SU-DHL-6 (cell line): Measurements from ENCODE around the gene ID4.

Experiments used
- H2AFZ ChIP-seq: fragments of 200-600 bp; sonication (generic); 2 replicates; pipeline ENCODE4 v1.6.1; 2014; ENCODE audit warnings: low read depth, mild to moderate bottlenecking, moderate library complexity, mixed read lengths, antibody characterized with exemption, low read length; ENCODE audit not compliant: severe bottlenecking
- H3F3A ChIP-seq: fragments of 200-600 bp; shearing (Covaris generic); 2 replicates; pipeline ENCODE4 v1.6.0; 2016; ENCODE audit warnings: antibody characterized with exemption, mild to moderate bottlenecking; ENCODE audit not compliant: insufficient read depth
- H3K27ac ChIP-seq: fragments of 200-600 bp; sonication (generic); 2 replicates; pipeline ENCODE4 v1.5.1; 2016; ENCODE audit warnings: low read depth, mild to moderate bottlenecking, low read length, moderate library complexity, mixed read lengths
- H3K27me3 ChIP-seq: fragments of 200-600 bp; sonication (generic), shearing (Covaris generic); 2 replicates; pipeline ENCODE4 v1.6.0; 2014; ENCODE audit warnings: mild to moderate bottlenecking, low read length
- H3K36me3 ChIP-seq: fragments of 200-600 bp; sonication (generic); 2 replicates; pipeline ENCODE4 v1.6.1; 2014; ENCODE audit warnings: mild to moderate bottlenecking, low read length, mixed read lengths
- H3K4me2 ChIP-seq: fragments of 300-600, 200-600 bp; shearing (Covaris generic), sonication (generic); 2 replicates; pipeline ENCODE4 v1.6.0; 2014; ENCODE audit warnings: low read length, low read depth, mild to moderate bottlenecking; ENCODE audit not compliant: poor library complexity, severe bottlenecking
- H3K4me3 ChIP-seq: fragments of 200-600 bp; sonication (generic); 2 replicates; pipeline ENCODE4 v1.5.1; 2014; ENCODE audit warnings: antibody characterized with exemption, low read length, mild to moderate bottlenecking, mixed read lengths; ENCODE audit not compliant: insufficient read depth, poor library complexity, severe bottlenecking
- H3K79me2 ChIP-seq: fragments of 200-600 bp; sonication (generic); 2 replicates; pipeline ENCODE4 v1.6.1; 2014; ENCODE audit warnings: mild to moderate bottlenecking, low read length, moderate library complexity; ENCODE audit not compliant: insufficient read depth
- H3K9ac ChIP-seq: fragments of 200-600 bp; sonication (generic); 2 replicates; pipeline ENCODE4 v1.7.0; 2014; ENCODE audit warnings: mild to moderate bottlenecking, low read length
- H3K9me2 ChIP-seq: fragments of 200-600 bp; sonication (generic); replicated peaks from 2 replicates; pipeline ENCODE4 v1.6.1; 2014; ENCODE audit warnings: low read length; ENCODE audit not compliant: insufficient read depth
- H3K9me3 ChIP-seq: fragments of 200-600 bp; sonication (generic); 2 replicates; pipeline ENCODE4 v1.6.1; 2014; ENCODE audit warnings: low read length, mixed read lengths; ENCODE audit not compliant: insufficient read depth
- H4K20me1 ChIP-seq: fragments of 200-600 bp; sonication (generic); 2 replicates; pipeline ENCODE4 v1.6.1; 2014; ENCODE audit warnings: low read depth, mild to moderate bottlenecking, antibody characterized with exemption, low read length, moderate library complexity, mixed read lengths
- CTCF ChIP-seq: fragments of 200-600 bp; sonication (generic); IDR thresholded peaks from one replicate; pipeline ENCODE4 v1.5.1; 2017; ENCODE audit warnings: antibody characterized with exemption, mild to moderate bottlenecking, low read length, moderate library complexity; ENCODE audit not compliant: insufficient read depth, poor library complexity, severe bottlenecking
- EZH2phosphoT487 ChIP-seq: fragments of 200-600 bp; sonication (generic), shearing (Covaris generic); conservative IDR thresholded peaks from 2 replicates; pipeline ENCODE4 v1.6.1; 2018; ENCODE audit warnings: mild to moderate bottlenecking, antibody characterized with exemption, low read length, moderate library complexity, mixed read lengths

Gene ID4

GRCh38 chr6:19866985-19867627, 29.9 kb downstream of the ID4 start:
- Histone ChIP-seq H3K4me3 (no peak overlapping the region), H3K4me2 (no peak overlapping the region), H3K79me2 (no peaks in the 10 kb centered on the region), H3K9me3 (no peaks in the 10 kb centered on the region), H3K27ac (no peak overlapping the region), H3F3A (no peaks in the 10 kb centered on the region), H3K27me3 (no peaks in the 10 kb centered on the region), H3K36me3 (no peaks in the 10 kb centered on the region), H2AFZ (no peak overlapping the region), H3K9ac (no peak overlapping the region), H3K9me2 (no peaks in the 10 kb centered on the region), H4K20me1 (no peaks in the 10 kb centered on the region)
- no peak for TF ChIP-seq CTCF

GRCh38 chr6:19869464-19869863, 32.3 kb downstream of the ID4 start:
- Histone ChIP-seq H3K9ac (no peak overlapping the region), H3K9me2 (no peaks in the 10 kb centered on the region), H4K20me1 (no peaks in the 10 kb centered on the region), H3F3A (no peaks in the 10 kb centered on the region), H2AFZ (no peak overlapping the region), H3K4me2 (no peak overlapping the region), H3K79me2 (no peaks in the 10 kb centered on the region), H3K27ac (no peak overlapping the region), H3K4me3 (no peak overlapping the region), H3K9me3 (no peaks in the 10 kb centered on the region), H3K27me3 (no peaks in the 10 kb centered on the region), H3K36me3 (no peaks in the 10 kb centered on the region)
- no peak for TF ChIP-seq EZH2phosphoT487

- H2AFZ ChIP-seq = no peak overlapping the region
- no peaks in the 10 kb centered on the region for H3K36me3 ChIP-seq
- H3F3A ChIP-seq = no peaks in the 10 kb centered on the region
- H3K9me2 ChIP-seq = no peaks in the 10 kb centered on the region
- no peaks in the 10 kb centered on the region for H3K27me3 ChIP-seq
- H3K9ac ChIP-seq = no peak overlapping the region
- no peak overlapping the region for H3K4me2 ChIP-seq
- no peak overlapping the region for H3K27ac ChIP-seq
- H3K4me3 ChIP-seq = no peak overlapping the region
- no peaks in the 10 kb centered on the region for H3K9me3 ChIP-seq
- H4K20me1 ChIP-seq = no peaks in the 10 kb centered on the region
- TF ChIP-seq CTCF (no peak), EZH2phosphoT487 (no peak)
- no peaks in the 10 kb centered on the region for H3K79me2 ChIP-seq
Measured at GRCh38 chr6:19870322-19870721, 33.2 kb downstream of the ID4 start.

DNA sequence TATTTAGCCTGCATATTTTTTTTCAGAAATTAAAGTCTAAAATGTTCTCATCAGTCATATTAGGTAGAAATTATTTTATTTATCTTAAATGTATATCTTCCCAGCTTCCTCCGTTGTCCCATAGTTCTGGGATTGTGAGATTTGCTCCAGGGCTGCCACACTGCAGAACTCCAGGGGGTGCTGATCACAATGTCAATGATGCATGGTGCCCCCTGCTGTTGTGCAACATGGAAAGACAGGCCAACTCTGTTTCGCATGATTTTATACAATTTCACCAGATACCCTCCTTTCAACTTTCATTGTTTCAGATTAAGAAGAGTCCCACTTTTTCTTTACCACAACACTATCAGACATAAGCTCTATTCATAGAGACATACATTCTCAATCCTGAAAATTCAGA, 35.9 kb downstream of the ID4 start:
- Histone ChIP-seq H3K27ac (no peak overlapping the region), H3K9me2 (no peaks in the 10 kb centered on the region), H3K36me3 (no peaks in the 10 kb centered on the region), H4K20me1 (no peaks in the 10 kb centered on the region), H3K4me3 (no peak overlapping the region), H3K9me3 (no peaks in the 10 kb centered on the region), H3K4me2 (no peak overlapping the region), H3K79me2 (no peaks in the 10 kb centered on the region), H2AFZ (no peak overlapping the region), H3K9ac (no peak overlapping the region), H3K27me3 (no peaks in the 10 kb centered on the region), H3F3A (no peaks in the 10 kb centered on the region)
- TF ChIP-seq CTCF = no peak
- TF ChIP-seq EZH2phosphoT487 = no peak
